Kidney (tissue), 14 donors: ENCODE measurements around the gene GKN2. TPM values are rescaled to one million over a fixed set of nuclear protein-coding genes. Genes with fewer than 3 reads are reported as not detected.

Experiments
- DNase-seq, 5 donors: peaks; one replicate each; pipeline ENCODE4 v3.0.0-alpha.2; 2013 to 2020
- FAIRE-seq: peaks from 2 replicates; lab custom pipeline; 2012; peaks lifted over from hg19 to GRCh38; lab: Jason Lieb, UNC
- H3K27ac ChIP-seq, 2 donors: one replicate each; pipeline ENCODE4 v1.7.0; 2013; ENCODE audit warnings: low read depth in 2 of 2, low read length in 2 of 2, inconsistent platforms in 1 of 2
- H3K27me3 ChIP-seq: one replicate; pipeline ENCODE4 v1.7.1; 2013; ENCODE audit warnings: low read length, inconsistent platforms; ENCODE audit not compliant: control insufficient read depth, insufficient read depth
- H3K36me3 ChIP-seq, 3 donors: one replicate each; pipeline versions ENCODE4 v1.7.0 to v1.7.1; 2013; ENCODE audit warnings: low read length in 3 of 3, control low read depth in 1 of 3, inconsistent platforms in 1 of 3; ENCODE audit not compliant: insufficient read depth in 3 of 3, control insufficient read depth in 2 of 3
- H3K4me1 ChIP-seq, 3 donors: one replicate each; pipeline versions ENCODE4 v1.7.0 to v1.7.1; 2013; ENCODE audit warnings: low read length in 3 of 3, inconsistent platforms in 1 of 3, low read depth in 1 of 3; ENCODE audit not compliant: control insufficient read depth in 2 of 3, insufficient read depth in 2 of 3
- H3K4me3 ChIP-seq, 3 donors: one replicate each; pipeline versions ENCODE4 v1.7.0 to v1.8.1; 2013; ENCODE audit warnings: low read length in 3 of 3, control low read depth in 1 of 3, inconsistent platforms in 1 of 3
- H3K9ac ChIP-seq, 3 donors: one replicate each; pipeline versions ENCODE4 v1.7.0 to v1.7.1; 2013; ENCODE audit warnings: low read length in 3 of 3, control low read depth in 1 of 3, inconsistent platforms in 1 of 3
- H3K9me3 ChIP-seq, 3 donors: one replicate each; pipeline versions ENCODE4 v1.7.0 to v1.7.1; 2013; ENCODE audit warnings: low read length in 3 of 3, control low read depth in 1 of 3, inconsistent platforms in 1 of 3; ENCODE audit not compliant: control insufficient read depth in 2 of 3, insufficient read depth in 1 of 3
- intact Hi-C: fragments of 100-400 bp; cut with DNase I; formaldehyde crosslinking; loops from one replicate; pipeline ENCODE4 v1.11.1; 2022
- polyA plus RNA-seq: library from polyadenylated mRNA; stranded (reverse); fragments of 350-450 nt; fragmentation: Illumina TruSeq; extraction: RNeasy Lipid Tissue Mini Kit (QIAGEN cat#74804); gene quantifications from one replicate; pipeline ENCODE4 v1.2.3, GENCODE V29; 2014; ENCODE audit warnings: low read depth, low replicate concordance; ENCODE audit not compliant: insufficient read depth
- total RNA-seq: library from RNA; stranded (reverse); fragmentation: NEBNext Ultra II Directional; extraction: Animal tissue kit (Norgen Biotek cat#: 25700); gene quantifications from one replicate; pipeline ENCODE4 v1.2.1, GENCODE V29; 2021
- TF ChIP-seq, protein P1 (sequence below): IDR thresholded peaks from 3 replicates; pipeline ENCODE4 v1.5.1; 2012; ENCODE audit warnings: mild to moderate bottlenecking, moderate library complexity, borderline replicate concordance; ENCODE audit not compliant: insufficient read depth; ENCODE audit errors: extremely low read depth
- donor health status: control.
- donor health status: control.
- donor health status: control.
- donor health status: control.
- donor health status: control.
- donor health status: DM: yes; HTN: yes; CAD: no.
- donor health status: Normal renal cell carcinoma (clear cell type).

The GKN2 gene
- total and polyA plus RNA-seq, 2 donors from 2014 or later: not detected

DNA sequence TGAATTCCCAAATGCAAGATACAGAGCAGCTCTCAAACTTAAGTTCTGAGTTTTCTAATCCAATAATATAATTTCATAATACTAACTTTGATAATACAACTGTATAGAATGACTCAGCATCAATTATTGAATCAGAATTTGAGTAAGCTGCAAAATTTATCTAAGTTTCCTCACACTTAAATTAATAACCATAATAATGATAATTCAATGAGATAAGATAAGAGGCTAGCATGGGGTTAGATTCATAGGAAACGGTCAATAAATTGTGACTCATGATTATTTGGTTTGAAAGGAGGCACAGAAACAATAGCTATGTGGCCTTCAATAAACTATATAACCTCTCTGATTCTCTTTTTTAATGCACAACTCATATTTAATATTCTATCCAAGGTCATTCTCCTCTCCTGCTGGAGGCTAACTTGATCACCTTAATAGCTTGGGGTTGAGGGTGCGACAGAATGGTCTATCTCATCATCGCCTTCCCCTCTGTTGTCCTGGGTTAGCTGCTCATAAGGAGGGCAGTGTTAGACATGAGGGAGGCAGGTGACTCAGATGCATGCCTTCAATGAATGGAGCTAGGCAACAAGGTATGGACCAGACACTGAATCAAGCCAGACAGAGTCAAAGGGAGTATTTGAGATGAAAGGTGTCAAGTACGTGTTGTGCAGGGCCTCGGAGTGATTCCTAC is 45.3 kb downstream of the GKN2 start:
- no peak for DNase-seq
- intact Hi-C loops: no loop called here
- Histone ChIP-seq H3K27ac (no peak overlapping the region), H3K36me3 (no peaks in the 10 kb centered on the region), H3K4me3 (no peak overlapping the region), H3K4me1 (peaks cover 0 to 3% (median 0%) of the 10 kb centered on the region in 3 donors), H3K9me3 (no peaks in the 10 kb centered on the region), H3K9ac (no peak overlapping the region), H3K27me3 (no peaks in the 10 kb centered on the region)
- FAIRE-seq: no peak
- TF ChIP-seq, protein P1, sequence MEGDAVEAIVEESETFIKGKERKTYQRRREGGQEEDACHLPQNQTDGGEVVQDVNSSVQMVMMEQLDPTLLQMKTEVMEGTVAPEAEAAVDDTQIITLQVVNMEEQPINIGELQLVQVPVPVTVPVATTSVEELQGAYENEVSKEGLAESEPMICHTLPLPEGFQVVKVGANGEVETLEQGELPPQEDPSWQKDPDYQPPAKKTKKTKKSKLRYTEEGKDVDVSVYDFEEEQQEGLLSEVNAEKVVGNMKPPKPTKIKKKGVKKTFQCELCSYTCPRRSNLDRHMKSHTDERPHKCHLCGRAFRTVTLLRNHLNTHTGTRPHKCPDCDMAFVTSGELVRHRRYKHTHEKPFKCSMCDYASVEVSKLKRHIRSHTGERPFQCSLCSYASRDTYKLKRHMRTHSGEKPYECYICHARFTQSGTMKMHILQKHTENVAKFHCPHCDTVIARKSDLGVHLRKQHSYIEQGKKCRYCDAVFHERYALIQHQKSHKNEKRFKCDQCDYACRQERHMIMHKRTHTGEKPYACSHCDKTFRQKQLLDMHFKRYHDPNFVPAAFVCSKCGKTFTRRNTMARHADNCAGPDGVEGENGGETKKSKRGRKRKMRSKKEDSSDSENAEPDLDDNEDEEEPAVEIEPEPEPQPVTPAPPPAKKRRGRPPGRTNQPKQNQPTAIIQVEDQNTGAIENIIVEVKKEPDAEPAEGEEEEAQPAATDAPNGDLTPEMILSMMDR: no peak

DNA sequence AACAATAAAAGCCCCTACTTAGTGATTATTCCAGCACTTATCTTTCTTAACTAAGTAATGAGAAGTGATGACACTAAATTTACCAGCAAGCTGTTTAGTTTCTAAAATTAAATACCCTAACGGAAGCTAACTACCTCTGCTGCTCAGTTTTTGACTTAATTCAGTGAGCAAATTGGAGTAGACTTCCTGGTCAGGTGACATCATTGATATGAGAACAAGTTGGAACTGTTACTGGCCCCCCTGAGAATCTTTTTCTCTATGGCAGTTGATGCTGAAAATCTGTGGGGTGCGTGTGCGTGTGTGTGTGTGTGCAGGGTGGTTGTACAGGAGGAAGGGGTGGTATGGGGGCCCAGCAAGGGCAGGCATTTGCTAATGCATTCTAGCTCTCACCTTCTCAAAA is 46.0 kb downstream of the GKN2 start:
- Histone ChIP-seq H3K9me3 (no peaks in the 10 kb centered on the region), H3K27ac (no peak overlapping the region), H3K4me1 (peaks cover 0 to 3% (median 0%) of the 10 kb centered on the region in 3 donors), H3K27me3 (no peaks in the 10 kb centered on the region), H3K9ac (no peak overlapping the region), H3K4me3 (no peak overlapping the region), H3K36me3 (no peaks in the 10 kb centered on the region)
- DNase-seq (no peak), FAIRE-seq (no peak)
- TF ChIP-seq, protein P1: no peak
- intact Hi-C loops: no loop called here

DNA sequence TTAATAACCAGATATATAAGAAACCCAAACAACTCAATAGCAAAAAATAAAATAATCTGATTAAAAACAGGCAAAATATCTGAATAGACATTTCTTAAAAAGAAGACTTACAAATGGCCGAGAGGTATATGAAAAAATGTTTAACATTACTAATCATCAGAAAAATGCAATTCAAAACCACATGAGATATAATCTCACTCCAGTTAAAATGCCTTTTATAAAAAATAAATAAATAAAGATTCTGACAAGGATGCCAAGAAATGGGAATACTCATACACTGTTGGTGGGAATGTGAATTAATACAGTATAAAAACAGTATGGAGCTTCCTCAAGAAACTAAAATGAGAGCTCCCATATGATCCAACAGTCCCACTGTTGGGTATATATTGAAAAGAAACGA is 47.6 kb downstream of the GKN2 start:
- intact Hi-C loops: no loop called here
- TF ChIP-seq, protein P1: no peak
- Histone ChIP-seq H3K27me3 (no peaks in the 10 kb centered on the region), H3K27ac (no peak overlapping the region), H3K4me3 (no peak overlapping the region), H3K4me1 (peaks cover 0 to 3% (median 0%) of the 10 kb centered on the region in 3 donors), H3K9me3 (no peaks in the 10 kb centered on the region), H3K9ac (no peak overlapping the region), H3K36me3 (no peaks in the 10 kb centered on the region)
- DNase-seq (no peak), FAIRE-seq (no peak)

DNA sequence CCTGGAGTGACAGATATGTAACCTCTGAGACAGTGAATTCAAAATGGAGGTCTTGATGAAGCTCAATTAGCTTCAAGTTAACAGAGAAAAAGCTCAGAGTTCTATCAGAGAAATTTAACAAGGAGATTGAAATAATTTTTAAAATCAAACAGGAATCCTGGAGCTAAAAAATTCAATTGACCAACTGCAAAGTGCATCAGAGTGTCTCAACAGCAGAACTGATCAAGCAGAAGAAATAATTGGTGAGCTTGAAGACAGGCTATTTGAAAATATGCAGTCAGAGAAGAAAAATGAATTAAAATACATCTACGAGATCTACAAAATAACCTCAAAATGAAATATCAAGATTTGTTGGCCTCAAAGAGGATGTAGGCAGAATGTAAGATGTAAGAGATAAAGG is 51.1 kb downstream of the GKN2 start:
- no peak overlapping the region for H3K27ac ChIP-seq
- H3K36me3 ChIP-seq: no peaks in the 10 kb centered on the region
- intact Hi-C loops: no loop called here
- FAIRE-seq (no peak), DNase-seq (no peak)
- no peak overlapping the region for H3K4me3 ChIP-seq
- H3K9ac ChIP-seq: no peak overlapping the region
- no peaks in the 10 kb centered on the region for H3K4me1 ChIP-seq
- H3K27me3 ChIP-seq: no peaks in the 10 kb centered on the region
- TF ChIP-seq, protein P1: no peak
- H3K9me3 ChIP-seq: no peaks in the 10 kb centered on the region
